HG02884 (cell line): ENCODE results near the gene SLC38A6.

Experiments used
- ATAC-seq: cut with Tn5 transposase; IDR thresholded peaks from one replicate; pipeline ENCODE4 v1.9.1; 2021; ENCODE audit warnings: mild to moderate bottlenecking, moderate library complexity; ENCODE audit not compliant: unreplicated experiment

The SLC38A6 gene

GRCh38 chr14:61101803-61102548 lies 120.9 kb downstream of the SLC38A6 start:
- ATAC-seq: no peak
